NCI-H146 treated with DMSO at 0.1 percent for 48 hours (cell line): ENCODE data around the gene CPPED1.
"Not testable (repeated sequence)": the region's sequence is repeated elsewhere in the genome, so short reads cannot be mapped to it uniquely, and the experiment has no call there.

Source experiments
- DNase-seq: peaks from one replicate; lab custom pipeline; 2025; ENCODE audit not compliant: unreplicated experiment; lab: John Stamatoyannopoulos, UW

Gene CPPED1

GRCh38 chr16:12769525-12769924 is 34.2 kb downstream of the CPPED1 start:
- DNase-seq: no peak

GRCh38 chr16:12767897-12768296 is 35.8 kb downstream of the CPPED1 start:
- no peak for DNase-seq

DNA sequence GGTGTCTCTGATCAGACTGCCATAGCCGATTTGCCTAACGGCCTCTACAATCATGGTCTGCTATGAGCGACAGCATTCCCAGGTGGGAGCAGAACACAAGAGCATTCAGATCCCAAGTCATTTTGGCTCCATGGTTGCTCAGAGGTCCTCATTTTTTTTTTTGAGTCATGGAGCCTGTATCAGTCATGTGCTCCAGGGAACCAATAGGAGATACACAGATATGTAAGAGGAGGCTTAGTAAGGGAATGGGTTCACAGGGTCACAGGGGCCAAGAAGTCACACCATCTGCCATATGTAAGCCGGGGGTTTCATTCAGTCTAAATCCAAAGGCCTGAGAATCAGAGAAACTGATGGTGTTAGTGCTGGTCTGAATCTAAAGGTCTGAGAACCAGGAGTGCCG is 36.8 kb downstream of the CPPED1 start:
- no peak for DNase-seq

- DNase-seq: not testable (repeated sequence)
Observed at GRCh38 chr16:12766208-12766607, 37.5 kb downstream of the CPPED1 start.

DNA sequence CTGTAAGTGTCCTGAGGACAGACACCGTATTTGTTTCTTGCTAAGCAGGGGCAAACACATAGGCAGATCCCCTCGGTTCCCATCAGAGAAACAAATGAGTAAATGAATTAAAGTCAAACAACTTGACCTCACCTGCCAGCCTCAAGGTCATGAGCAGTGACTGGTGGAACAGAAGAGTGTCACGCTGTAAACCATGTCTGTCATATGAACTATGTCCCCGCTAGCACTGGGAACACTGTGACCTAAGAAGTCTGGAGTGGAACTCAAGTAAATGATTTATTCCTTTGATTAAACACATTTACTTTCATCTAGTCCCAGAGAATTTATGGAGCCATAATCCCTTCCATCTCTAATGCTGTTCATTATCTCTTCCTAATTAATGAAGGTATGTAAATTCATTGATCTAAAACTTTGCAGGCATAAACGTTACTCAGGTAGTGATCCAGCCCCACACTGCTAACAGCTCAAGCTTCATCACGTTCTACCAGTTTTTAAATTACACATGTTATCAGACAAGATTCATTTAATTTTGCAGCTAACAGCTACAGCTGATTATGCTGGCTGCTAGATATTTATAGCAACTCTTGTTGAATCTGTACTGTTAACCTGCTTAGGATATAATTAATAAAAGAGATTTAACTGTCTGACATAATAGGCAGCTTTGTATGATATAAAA is 38.7 kb downstream of the CPPED1 start:
- no peak for DNase-seq

DNA sequence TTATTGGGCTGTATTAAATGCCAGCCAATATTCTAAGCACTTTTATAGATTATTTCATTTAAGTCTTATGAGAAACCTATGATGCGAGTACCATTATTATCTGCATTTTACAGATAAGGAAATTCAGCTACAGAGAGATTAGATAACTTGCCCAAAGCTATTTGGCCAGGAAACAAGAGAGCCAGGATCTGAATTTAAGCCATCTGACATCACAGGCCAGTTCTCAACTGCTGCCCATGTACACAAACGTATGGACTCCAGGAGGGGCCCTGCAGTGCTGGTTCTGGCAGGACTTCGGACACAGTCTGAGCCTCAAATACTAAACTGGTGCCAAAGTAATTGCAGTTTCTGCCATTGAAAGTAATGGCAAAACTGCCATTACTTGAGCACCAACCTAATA is 40.2 kb downstream of the CPPED1 start:
- DNase-seq: no peak

DNA sequence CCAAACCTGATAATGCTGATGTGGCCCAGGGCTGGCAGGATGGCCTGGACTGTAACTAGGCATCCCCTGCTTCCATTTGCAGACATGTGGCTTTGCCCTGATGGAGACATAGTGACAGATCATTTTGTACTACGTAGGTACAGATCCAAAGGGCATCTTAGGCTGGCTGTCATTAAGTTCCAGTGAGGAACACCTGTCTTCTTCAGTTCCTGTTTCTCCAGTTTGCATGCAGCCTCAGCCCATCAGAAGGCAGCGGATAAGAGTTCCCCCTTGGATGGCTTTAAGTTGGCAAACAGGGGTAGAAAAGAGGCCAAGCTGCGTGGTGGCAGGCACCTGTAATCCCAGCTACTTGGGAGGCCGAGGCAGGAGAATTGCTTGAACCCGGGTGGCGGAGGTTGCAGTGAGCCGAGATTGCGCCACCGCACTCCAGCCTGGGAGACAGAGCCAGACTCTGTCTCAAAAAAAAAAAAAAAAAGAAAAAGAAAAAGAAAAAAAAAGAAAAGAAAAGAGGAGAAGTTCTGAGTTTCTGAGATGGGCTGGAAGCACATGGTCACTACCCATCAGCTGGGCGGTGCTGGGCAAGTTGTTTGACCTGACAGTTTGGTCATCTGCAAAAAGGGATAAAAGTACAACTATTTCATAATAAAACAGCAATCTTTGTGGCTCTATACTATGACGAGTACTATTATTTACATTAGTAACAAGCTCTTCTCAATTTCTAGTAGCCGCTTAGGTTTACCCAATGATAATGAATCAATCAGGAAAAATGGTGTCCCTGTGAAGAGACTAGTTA is 42.7 kb downstream of the CPPED1 start:
- no peak for DNase-seq

GRCh38 chr16:12758670-12759558 is 44.8 kb downstream of the CPPED1 start:
- DNase-seq: peak; percentile 36

GRCh38 chr16:12758031-12758669 is 45.5 kb downstream of the CPPED1 start:
- DNase-seq: no peak

DNA sequence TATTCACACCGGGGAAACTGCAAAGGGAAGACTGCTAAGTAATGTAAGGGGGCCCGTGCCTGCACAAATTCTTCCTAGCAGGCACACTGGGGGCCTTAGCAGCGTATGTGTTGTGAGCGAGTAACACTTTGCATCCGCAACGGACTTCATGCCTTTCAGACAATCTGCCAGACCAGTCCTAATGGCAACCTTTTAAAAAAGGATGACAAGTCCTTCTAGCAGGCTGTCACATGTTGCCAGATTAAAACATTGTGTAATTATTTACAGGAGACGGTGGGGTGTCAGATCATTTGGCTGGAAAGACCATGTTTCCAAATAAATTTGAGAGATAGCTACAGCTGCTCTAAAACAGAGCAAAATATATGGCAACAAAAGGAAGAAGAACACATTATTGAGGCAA is 46.1 kb downstream of the CPPED1 start:
- peak; percentile 31 for DNase-seq

GRCh38 chr16:12754824-12755543 is 48.7 kb downstream of the CPPED1 start:
- no peak for DNase-seq

DNA sequence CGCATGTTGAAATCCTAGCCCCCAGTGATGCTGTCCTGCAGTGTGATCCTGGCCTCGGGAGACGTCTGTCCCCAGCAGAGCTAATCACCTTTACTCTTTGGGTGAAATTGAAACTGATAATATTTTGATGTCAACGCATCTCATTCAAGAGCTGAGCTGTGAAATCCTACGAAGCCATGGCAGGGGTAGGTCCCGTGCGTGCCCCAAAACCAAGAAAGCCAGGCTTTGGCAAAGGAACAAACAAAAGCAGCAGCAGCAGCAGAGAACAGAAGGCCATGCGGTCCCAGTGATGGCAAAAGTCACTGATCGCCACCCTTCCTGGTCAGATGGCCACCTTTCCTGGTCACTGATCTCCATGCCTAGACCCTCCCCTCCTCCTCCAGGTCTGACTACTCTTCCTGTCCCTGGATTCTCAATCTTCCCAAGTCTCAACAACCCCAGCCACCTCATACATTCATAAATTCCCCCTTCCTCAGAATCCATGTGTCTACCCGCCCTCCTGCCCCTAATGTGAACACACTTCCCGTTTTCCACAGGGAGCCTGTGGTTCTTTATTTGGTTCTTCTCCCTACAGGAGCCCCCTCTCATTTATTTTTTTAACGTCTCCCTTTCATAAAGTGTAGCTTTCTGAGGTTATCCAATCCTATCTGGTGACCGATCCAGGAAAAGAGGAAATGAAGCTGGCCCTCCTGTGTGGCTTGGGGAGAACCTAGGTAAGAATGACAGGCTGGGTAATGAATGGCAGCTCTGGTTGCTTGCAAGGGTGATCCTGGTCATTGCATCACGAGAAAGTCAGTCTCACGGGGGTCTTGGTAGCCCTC is 50.3 kb downstream of the CPPED1 start:
- no peak for DNase-seq

DNA sequence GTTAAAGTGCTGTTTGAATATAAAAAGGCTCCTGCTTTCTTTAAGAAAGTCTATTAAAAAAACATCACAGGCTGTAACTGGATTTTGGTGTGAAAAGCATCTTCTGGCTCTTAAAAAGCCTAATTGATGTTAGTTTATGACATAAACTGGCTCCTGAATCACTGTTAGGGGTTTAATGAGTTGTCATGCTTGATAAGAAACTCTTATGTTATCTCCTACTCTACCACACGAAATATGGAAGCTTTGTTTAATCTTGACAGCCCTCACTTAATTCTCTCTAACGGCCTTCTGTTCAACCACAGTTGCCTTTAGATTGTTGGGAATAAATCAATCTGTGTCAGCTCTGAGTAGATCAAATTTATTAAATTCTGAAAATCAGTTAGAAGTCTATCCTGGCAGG is 51.5 kb downstream of the CPPED1 start:
- no peak for DNase-seq

GRCh38 chr16:12750554-12750918 is 53.2 kb downstream of the CPPED1 start:
- no peak for DNase-seq

GRCh38 chr16:12749076-12749475 is 54.6 kb downstream of the CPPED1 start:
- DNase-seq: no peak

DNA sequence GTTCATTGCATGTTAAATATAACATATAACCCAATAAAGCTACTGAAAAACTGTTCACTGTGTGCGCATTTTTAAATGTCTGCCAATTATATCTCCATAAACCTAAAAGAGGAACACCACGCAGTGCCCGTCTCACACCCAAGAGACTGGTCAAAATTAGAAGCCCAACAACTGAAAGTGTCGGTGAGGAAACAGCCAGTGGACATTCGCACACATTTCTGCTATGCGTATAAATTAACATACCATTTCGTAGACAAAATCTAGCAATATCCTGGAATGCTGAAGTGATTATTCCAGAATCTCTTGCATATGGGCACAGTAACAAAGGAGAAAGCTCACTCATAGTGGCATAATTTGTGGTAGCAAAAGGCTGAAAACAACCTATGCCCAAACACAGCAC is 55.9 kb downstream of the CPPED1 start:
- DNase-seq: no peak

- DNase-seq: no peak
Observed at GRCh38 chr16:12747261-12747660, 56.4 kb downstream of the CPPED1 start.

DNA sequence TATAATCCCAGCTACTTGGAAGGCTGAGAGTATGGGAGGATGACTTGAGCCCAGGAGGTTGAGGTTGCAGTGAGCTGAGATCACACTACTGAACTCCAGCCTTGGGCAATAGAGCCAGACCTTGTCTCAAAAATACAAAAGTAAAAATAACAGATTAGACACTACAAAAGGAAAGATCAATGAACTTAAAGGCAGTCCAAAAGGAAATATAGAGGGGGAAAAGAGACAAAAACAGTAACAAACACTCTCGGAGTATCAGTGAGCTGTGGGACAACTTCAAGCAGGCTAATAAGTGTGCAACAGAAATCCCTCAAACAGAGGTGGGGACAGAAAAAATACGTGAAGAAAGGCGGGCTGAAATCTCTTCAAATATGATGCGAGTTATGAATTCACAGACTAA is 58.8 kb downstream of the CPPED1 start:
- DNase-seq: no peak

DNA sequence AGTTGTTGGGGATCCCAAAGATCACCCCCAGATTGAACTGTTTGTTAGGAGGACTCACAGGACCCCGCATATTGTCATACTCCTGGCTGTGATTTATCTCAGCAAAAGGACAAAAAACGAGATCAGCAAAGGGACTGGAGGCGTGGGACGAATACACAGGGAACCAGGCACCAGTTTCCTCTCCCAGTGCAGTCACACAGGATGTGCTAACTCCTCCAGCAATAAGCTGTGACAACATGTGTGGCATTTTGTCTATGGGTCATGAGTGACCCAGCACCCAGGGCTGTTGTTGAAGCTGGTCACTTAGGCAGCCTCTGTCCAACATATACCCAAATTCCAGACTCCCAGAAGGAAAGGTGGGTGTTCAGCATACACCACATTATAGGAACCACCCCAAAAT is 60.9 kb downstream of the CPPED1 start:
- no peak for DNase-seq
